HL-60/S4 treated with retinoic acid at 250 ng/mL for 4 days and 3 days (cell line): ENCODE results near the gene IL4I1.
"Not testable (repeated sequence)": the region's sequence is repeated elsewhere in the genome, so short reads cannot be mapped to it uniquely, and the experiment has no call there.

Source experiments
- in situ Hi-C: fragments of 300-500 bp; cut with MboI; formaldehyde crosslinking; loops from 2 replicates; pipeline ENCODE4 v1.7.0; 2022; ENCODE audit warnings: low sequenced_read_pairs

The IL4I1 gene

DNA sequence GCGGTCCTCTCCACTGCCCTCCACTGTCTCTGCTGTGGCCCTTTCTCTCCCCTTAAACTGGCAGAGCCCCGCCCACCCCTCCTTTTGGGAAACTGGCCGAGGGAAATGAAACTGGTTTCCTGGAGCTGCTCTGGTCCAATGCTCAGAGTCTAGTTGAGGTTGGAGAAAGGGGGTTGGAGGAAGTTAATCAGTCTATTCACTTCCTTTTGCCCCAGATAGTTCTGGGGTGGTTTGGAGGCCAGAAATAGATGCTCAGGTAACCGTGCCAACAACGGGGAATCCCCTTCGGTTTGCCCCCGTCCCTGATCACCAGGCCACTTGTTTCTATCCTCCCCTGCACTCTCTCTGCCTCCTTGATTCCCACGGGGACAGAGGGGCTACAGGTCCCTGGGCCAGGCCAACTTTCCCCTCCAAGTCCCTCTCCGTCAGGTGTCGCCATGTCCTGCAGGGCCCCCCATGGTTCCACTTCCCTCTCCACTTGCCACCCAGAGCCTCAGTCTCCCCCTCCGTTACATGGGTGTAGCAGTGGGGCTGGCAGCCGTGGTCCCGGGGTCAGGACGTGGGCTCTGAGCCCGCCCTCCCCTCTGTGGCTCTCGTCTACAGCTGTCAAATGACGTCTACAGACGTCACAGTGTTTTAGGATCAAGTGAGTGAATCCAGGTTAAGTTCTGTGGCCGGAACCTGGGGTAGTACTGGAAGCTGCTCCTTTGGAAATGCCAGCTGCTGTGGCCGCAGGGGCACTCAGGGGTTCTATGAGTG, at the start of gene IL4I1:
Gene IL4I1 (minus strand): TSS at position 25 of the 759 bp plus-strand sequence. CDS start 727 bp downstream, outside the sequence.
- in situ Hi-C loops: no loop called here

GRCh38 chr19:49946415-49946814, 49.7 kb upstream of the IL4I1 start:
- in situ Hi-C loops: no loop called here

- in situ Hi-C loops: not testable (repeated sequence)
These were observed 47.9 kb upstream of the IL4I1 start for GRCh38 chr19:49944567-49944966.

DNA sequence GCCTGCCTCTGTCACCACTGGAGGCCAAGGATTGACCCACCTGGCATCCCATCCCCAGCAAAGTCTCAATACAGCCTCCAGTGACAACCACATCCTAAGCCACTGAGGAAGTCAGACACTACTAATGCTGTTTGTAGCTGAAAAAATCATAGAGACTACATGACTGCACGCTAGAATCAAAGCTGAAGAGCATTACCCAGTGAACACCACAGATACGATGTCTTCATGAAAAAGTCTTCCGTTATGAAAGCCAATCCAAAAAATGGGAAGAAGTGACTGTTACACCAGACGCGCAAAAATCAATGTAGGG, 43.8 kb upstream of the IL4I1 start:
- in situ Hi-C loops: no loop called here

- in situ Hi-C loops: loop anchor here (5.0 kb wide), 1 partner anchor 37 kb away; no protein-coding TSS in a partner anchor
These were observed 43.2 kb upstream of the IL4I1 start for GRCh38 chr19:49939721-49940481.

- in situ Hi-C loops: loop anchor here (5.0 kb wide), 1 partner anchor 39 kb away; no protein-coding TSS in a partner anchor
These were observed 42.0 kb upstream of the IL4I1 start for GRCh38 chr19:49938662-49939061.

- in situ Hi-C loops: loop anchor here (5.0 kb wide), 1 partner anchor 39 kb away; no protein-coding TSS in a partner anchor
These were observed 41.2 kb upstream of the IL4I1 start for GRCh38 chr19:49937750-49938381.

GRCh38 chr19:49936549-49936948, 39.9 kb upstream of the IL4I1 start:
- in situ Hi-C loops: loop anchor here (5.0 kb wide), 1 partner anchor 41 kb away; no protein-coding TSS in a partner anchor

GRCh38 chr19:49933643-49934042, 37.0 kb upstream of the IL4I1 start:
- in situ Hi-C loops: no loop called here

GRCh38 chr19:49932731-49933131, 36.0 kb upstream of the IL4I1 start:
- in situ Hi-C loops: no loop called here

GRCh38 chr19:49932041-49932451, 35.4 kb upstream of the IL4I1 start:
- in situ Hi-C loops: no loop called here

DNA sequence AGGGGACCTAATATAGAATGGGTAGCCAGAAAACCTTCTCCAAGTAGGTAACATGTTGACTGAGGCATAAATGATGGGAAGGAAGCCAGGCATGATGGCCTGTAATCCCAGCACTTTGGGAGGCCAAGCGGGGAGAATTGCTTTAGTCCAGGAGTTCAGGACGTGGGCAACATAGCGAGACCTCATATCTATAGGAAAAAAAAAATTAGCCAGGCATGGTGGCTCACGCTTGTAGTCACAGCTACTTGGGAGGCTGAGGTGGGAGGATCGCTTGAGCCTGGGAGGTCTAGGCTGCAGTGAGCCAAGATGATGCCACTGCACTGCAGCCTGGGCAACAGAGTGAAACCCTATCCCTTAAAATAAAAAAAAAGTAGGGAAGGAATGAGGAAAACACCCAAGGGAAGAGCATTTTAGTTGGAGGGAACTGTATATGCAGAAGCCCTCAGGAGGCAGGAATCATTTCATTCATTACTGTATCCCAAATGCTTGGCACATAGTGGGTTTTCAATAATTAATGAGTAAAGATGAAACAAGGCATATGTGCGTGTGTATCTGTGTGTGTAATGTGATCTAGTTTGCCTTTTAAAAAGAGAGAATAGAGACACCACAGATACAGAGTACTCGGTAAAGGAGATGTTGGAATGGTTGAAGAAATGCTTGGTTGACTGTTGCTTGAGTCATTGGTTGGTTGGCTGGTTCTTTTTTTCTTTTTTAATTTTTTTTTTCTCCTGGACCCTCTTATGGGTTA, 34.8 kb upstream of the IL4I1 start:
- in situ Hi-C loops: no loop called here

DNA sequence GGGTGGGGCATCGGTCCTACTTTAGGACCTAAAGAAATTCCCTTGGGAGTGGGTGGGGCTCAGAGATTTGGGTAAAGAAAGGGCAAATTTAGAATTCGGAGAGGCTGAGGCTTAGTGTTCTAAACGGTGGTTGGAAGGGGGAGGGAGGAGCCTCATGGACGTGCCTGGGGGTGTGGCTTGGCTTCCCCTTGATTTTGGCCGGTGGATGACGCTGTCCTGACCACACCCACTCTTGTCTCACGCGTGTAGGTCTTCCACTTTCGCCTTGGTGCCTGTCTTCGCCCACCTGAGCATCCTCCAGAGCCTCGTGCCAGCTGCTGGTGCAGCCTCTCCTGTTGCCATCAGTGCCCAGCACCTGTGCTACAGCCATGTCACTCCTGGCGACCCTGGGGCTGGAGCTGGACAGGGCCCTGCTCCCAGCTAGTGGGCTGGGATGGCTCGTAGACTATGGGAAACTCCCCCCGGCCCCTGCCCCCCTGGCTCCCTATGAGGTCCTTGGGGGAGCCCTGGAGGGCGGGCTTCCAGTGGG, 33.9 kb upstream of the IL4I1 start:
- in situ Hi-C loops: no loop called here

GRCh38 chr19:49929611-49930482, 33.2 kb upstream of the IL4I1 start:
- in situ Hi-C loops: no loop called here

DNA sequence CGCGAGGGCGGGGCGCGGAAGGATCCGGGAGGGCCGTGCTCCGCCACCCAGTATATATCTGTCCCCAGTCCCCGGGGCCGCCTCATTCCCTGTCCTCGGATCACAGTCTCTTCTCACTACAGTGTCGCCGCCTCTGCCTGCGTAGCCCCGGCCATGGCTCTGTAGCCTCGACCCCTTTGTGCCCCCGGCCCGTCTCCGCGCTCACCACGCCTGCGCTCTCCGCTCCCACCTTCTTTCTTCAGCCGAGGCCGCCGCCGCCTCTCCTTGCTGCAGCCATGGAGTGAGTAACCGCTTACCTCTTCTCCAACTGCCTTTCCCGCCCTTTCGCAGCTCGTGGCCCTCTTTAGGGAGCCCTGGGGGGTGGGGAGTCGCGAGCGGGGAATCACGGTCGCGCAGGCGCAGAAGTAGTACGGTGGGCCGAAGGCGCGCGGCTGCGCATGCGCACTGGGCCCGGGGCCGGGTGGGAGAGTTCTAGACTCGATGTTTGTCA, 32.5 kb upstream of the IL4I1 start, which contains the start of the genes ATF5 and NUP62:
Gene ATF5 (plus strand): TSS at position 85 of the 490 bp plus-strand sequence. CDS start 1,646 bp downstream, outside the sequence.
Gene NUP62 (minus strand): TSS at position 384 of the 490 bp plus-strand sequence. CDS start 19,697 bp downstream, outside the sequence.
- in situ Hi-C loops: no loop called here

- in situ Hi-C loops: no loop called here
These were observed 31.0 kb upstream of the IL4I1 start for GRCh38 chr19:49927526-49928264.

DNA sequence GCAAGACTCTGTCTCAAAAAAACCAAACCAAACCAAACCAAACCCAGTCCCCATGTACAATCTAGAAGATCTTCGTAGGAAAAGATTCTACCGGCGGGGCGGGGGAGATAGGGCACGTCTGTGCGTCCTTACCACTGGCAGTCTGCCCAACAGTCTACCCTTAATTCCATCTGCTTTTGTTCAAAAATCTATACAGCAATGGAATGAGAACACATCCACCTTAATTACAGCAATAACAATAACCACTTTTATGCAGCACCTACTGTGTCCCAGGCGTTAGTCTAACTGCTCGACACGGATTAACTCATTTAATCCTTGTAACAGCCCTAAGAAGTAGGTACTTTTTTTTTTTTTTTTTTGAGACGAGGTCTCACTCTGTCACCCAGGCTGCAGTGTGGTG, 29.8 kb upstream of the IL4I1 start:
- in situ Hi-C loops: no loop called here

GRCh38 chr19:49925486-49925885, 28.8 kb upstream of the IL4I1 start:
- in situ Hi-C loops: no loop called here

GRCh38 chr19:49924881-49925210, 28.2 kb upstream of the IL4I1 start:
- in situ Hi-C loops: not testable (repeated sequence)
